Heart left ventricle (tissue), 13 donors: Measurements from ENCODE around the gene SLC4A4.

Experiments used
- POLR2A ChIP-seq, 2 donors: fragments of 450-650 bp; IDR thresholded peaks; one replicate each; pipeline ENCODE4 v1.6.1; 2017; ENCODE audit warnings: antibody characterized with exemption in 2 of 2, mild to moderate bottlenecking in 2 of 2, moderate library complexity in 2 of 2
- TF ChIP-seq, protein P1 (sequence below), 12 donors: fragments of 200-600 bp; sonication (generic) in 4 of 12; IDR thresholded peaks; one replicate each; pipeline versions ENCODE4 v1.5.0 to v1.8.0; 2018 to 2022; ENCODE audit warnings: antibody characterized with exemption in 12 of 12, mild to moderate bottlenecking in 5 of 12
- donor health status: ischemic (EF 13 %, LVEDD 7.1; RV severe dilation, severe dysfunction).
- donor health status: DM: no; HTN: yes; CAD: no.
- donor health status: DM: no; HTN: no; CAD: no.
- donor health status: ischemic (EF 25% LVEDD 6.9; RV normal size, moderate dysfunction).
- donor health status: ischemic (EF 25% LVEDD 5.7; RV mildly dilated, moderate dysfunction).
- donor health status: ischemic (EF 35%, LVEDD 5.7; RV mildly dilated, moderate dysfunction).
- donor health status: nonischemic (EF 11% LVEDD 7.7; RV severe dilation, severe dysfunction).
- donor health status: DM: yes; HTN: yes; CAD: no.
- donor health status: PGD.
- donor health status: ischemic (EF 29% LVEDD 5.4; RV normal size, mild dysfunction).
- donor health status: nonischemic (EF 23%, LVEDD 6.1; RV moderate dilation, normal function).

GRCh38 chr4:71472946-71473345 lies 134.1 kb downstream of the SLC4A4 start:
- TF ChIP-seq, protein P1, sequence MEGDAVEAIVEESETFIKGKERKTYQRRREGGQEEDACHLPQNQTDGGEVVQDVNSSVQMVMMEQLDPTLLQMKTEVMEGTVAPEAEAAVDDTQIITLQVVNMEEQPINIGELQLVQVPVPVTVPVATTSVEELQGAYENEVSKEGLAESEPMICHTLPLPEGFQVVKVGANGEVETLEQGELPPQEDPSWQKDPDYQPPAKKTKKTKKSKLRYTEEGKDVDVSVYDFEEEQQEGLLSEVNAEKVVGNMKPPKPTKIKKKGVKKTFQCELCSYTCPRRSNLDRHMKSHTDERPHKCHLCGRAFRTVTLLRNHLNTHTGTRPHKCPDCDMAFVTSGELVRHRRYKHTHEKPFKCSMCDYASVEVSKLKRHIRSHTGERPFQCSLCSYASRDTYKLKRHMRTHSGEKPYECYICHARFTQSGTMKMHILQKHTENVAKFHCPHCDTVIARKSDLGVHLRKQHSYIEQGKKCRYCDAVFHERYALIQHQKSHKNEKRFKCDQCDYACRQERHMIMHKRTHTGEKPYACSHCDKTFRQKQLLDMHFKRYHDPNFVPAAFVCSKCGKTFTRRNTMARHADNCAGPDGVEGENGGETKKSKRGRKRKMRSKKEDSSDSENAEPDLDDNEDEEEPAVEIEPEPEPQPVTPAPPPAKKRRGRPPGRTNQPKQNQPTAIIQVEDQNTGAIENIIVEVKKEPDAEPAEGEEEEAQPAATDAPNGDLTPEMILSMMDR (IDR thresholded peaks at IDR 0.05) = no peak
- TF ChIP-seq POLR2A (IDR thresholded peaks at IDR 0.05) = no peak
